Vagina (tissue), 2 donors: ENCODE results near the gene PYM1. TPM values are rescaled to one million over a fixed set of nuclear protein-coding genes. Genes with fewer than 3 reads are reported as not detected.

ENCODE experiments used
- DNase-seq, 2 donors: peaks; one replicate each; pipeline ENCODE4 v3.0.0-alpha.2; 2017; ENCODE audit errors: extremely low spot score in 2 of 2
- H3K27ac ChIP-seq: fragments of 200-600 bp; sonication (generic); one replicate; pipeline ENCODE4 v1.5.1; 2019
- H3K27me3 ChIP-seq: fragments of 200-600 bp; sonication (generic); one replicate; pipeline ENCODE4 v1.5.1; 2019
- H3K36me3 ChIP-seq, 2 donors: fragments of 200-600 bp; sonication (generic); one replicate each; pipeline ENCODE4 v1.5.1; 2017 to 2019
- H3K4me1 ChIP-seq: fragments of 200-600 bp; sonication (generic); one replicate; pipeline ENCODE4 v1.5.1; 2019
- H3K4me3 ChIP-seq, 2 donors: fragments of 200-600 bp; sonication (generic); 1 replicate in 1 of 2; 2 replicates in 1 of 2; pipeline ENCODE4 v1.5.1; 2016 to 2019
- H3K9me3 ChIP-seq: fragments of 200-600 bp; sonication (generic); one replicate; pipeline ENCODE4 v1.5.1; 2019
- CTCF ChIP-seq, 3 experiments: fragments of 450-650 bp in 2 of 3; fragments of 200-600 bp in 1 of 3; sonication (generic) in 1 of 3; IDR thresholded peaks; one replicate each; pipeline ENCODE4 v1.5.1; 2017 to 2019; ENCODE audit warnings: antibody characterized with exemption in 3 of 3, mild to moderate bottlenecking in 2 of 3, moderate library complexity in 2 of 3
- POLR2A ChIP-seq, 2 donors: fragments of 450-650 bp; IDR thresholded peaks; one replicate each; pipeline ENCODE4 v1.6.1; 2017; ENCODE audit warnings: antibody characterized with exemption in 2 of 2, mild to moderate bottlenecking in 2 of 2, moderate library complexity in 2 of 2
- POLR2AphosphoS5 ChIP-seq, 2 donors: sonication (generic); formaldehyde crosslinking; IDR thresholded peaks; one replicate each; pipeline ENCODE4 v1.9.0; 2017; ENCODE audit warnings: antibody characterized with exemption in 2 of 2, mild to moderate bottlenecking in 2 of 2, low read depth in 1 of 2; ENCODE audit not compliant: insufficient read depth in 1 of 2
- intact Hi-C: fragments of 100-400 bp; cut with DNase I; formaldehyde crosslinking; loops from one replicate; pipeline ENCODE4 v1.15.1; 2023
- total RNA-seq: library from RNA; depleted of rRNA; stranded (reverse); fragments of >200 nt; gene quantifications from one replicate; pipeline ENCODE4 v1.2.3, GENCODE V29; 2016

PYM1 gene
- total RNA-seq, 1 donor from 2014 or later, result 25.8 TPM

- H3K27me3 ChIP-seq, result no peaks in the 10 kb centered on the region
- H3K27ac ChIP-seq, result no peak overlapping the region
- H3K9me3 ChIP-seq, result no peaks in the 10 kb centered on the region
- no peaks in the 10 kb centered on the region for H3K4me1 ChIP-seq
- intact Hi-C loops, result no loop called here
- DNase-seq, result no peak
- H3K36me3 ChIP-seq, result peaks cover 0 to 38% of the 10 kb centered on the region in 2 donors
- TF ChIP-seq CTCF (IDR thresholded peaks at IDR 0.05) (no peak), POLR2A (IDR thresholded peaks at IDR 0.05) (no peak), POLR2AphosphoS5 (IDR thresholded peaks at IDR 0.05; ENCODE audit: insufficient read depth in 1 of 2, low read depth in 1 of 2) (no peak)
- H3K4me3 ChIP-seq, result no peak overlapping the region
These were observed 18.9 kb upstream of the PYM1 start for GRCh38 chr12:55946553-55946952.

GRCh38 chr12:55942577-55943136 is 15.0 kb upstream of the PYM1 start:
- no peaks in the 10 kb centered on the region for H3K27me3 ChIP-seq
- H3K4me3 ChIP-seq, result no peak overlapping the region
- H3K4me1 ChIP-seq, result peaks cover 16% of the 10 kb centered on the region
- intact Hi-C loops, result no loop called here
- H3K9me3 ChIP-seq, result no peaks in the 10 kb centered on the region
- TF ChIP-seq POLR2AphosphoS5 (IDR thresholded peaks at IDR 0.05; ENCODE audit: insufficient read depth in 1 of 2, low read depth in 1 of 2), result no peak
- TF ChIP-seq CTCF (IDR thresholded peaks at IDR 0.05), result no peak
- no peak for TF ChIP-seq POLR2A (IDR thresholded peaks at IDR 0.05)
- no peak overlapping the region for H3K27ac ChIP-seq
- H3K36me3 ChIP-seq, result peaks cover 0 to 44% of the 10 kb centered on the region in 2 donors
- no peak for DNase-seq

- peaks cover 0 to 38% of the 10 kb centered on the region in 2 donors for H3K36me3 ChIP-seq
- DNase-seq, result no peak
- no peaks in the 10 kb centered on the region for H3K27me3 ChIP-seq
- H3K27ac ChIP-seq, result no peak overlapping the region
- TF ChIP-seq POLR2A (IDR thresholded peaks at IDR 0.05), result no peak
- no peak for TF ChIP-seq CTCF (IDR thresholded peaks at IDR 0.05)
- no peak for TF ChIP-seq POLR2AphosphoS5 (IDR thresholded peaks at IDR 0.05; ENCODE audit: insufficient read depth in 1 of 2, low read depth in 1 of 2)
- no peaks in the 10 kb centered on the region for H3K9me3 ChIP-seq
- intact Hi-C loops, result no loop called here
- H3K4me3 ChIP-seq, result no peak overlapping the region
- peaks cover 16% of the 10 kb centered on the region for H3K4me1 ChIP-seq
These were observed 14.4 kb upstream of the PYM1 start for GRCh38 chr12:55942055-55942454.

GRCh38 chr12:55940065-55940732 is 12.5 kb upstream of the PYM1 start:
- no peaks in the 10 kb centered on the region for H3K27me3 ChIP-seq
- H3K9me3 ChIP-seq, result no peaks in the 10 kb centered on the region
- intact Hi-C loops, result loop anchor here (2.0 kb wide), 1 partner anchor 203 kb away; no protein-coding TSS in a partner anchor
- TF ChIP-seq CTCF (IDR thresholded peaks at IDR 0.05), result peak; percentile 72 to 90 (median 84)
- TF ChIP-seq POLR2A (IDR thresholded peaks at IDR 0.05), result no peak
- peak in 1 of 2 donors; percentile 61 for TF ChIP-seq POLR2AphosphoS5 (IDR thresholded peaks at IDR 0.05; ENCODE audit: insufficient read depth in 1 of 2, low read depth in 1 of 2)
- peaks cover 0 to 29% of the 10 kb centered on the region in 2 donors for H3K36me3 ChIP-seq
- peak overlapping the region in 1 of 2 donors; percentile 11 for H3K4me3 ChIP-seq
- DNase-seq, result no peak
- H3K27ac ChIP-seq, result peak overlapping the region; percentile 55
- peaks cover 25% of the 10 kb centered on the region for H3K4me1 ChIP-seq
